HG02943 (cell line): ENCODE measurements around the gene CATSPERE.
"Not testable (repeated sequence)": the region's sequence is repeated elsewhere in the genome, so short reads cannot be mapped to it uniquely, and the experiment has no call there.

Experiments used
- ATAC-seq: cut with Tn5 transposase; IDR thresholded peaks from one replicate; pipeline ENCODE4 v1.9.1; 2021; ENCODE audit warnings: mild to moderate bottlenecking, low read depth, moderate library complexity; ENCODE audit not compliant: unreplicated experiment

CATSPERE gene

DNA sequence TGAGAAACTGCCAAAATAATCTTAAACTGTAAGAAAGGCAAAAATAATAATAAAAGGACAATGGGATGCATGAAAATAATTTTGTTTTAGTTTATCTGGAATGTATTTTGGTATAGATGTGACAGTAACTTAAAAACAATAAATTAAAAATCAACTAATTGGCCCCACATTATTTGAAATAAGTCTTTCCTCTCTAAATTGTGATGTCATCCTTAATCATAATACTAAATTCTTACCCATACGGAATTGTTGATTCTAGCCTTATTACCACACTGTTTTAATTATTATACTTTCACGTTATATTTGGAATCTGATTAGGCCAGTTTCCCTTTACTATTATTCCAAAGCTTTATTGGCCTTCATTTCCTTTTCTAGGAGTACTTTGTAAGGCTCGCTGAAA, 199.5 kb downstream of the CATSPERE start:
- ATAC-seq, result no peak

GRCh38 chr1:244661569-244662312, 200.7 kb downstream of the CATSPERE start:
- not testable (repeated sequence) for ATAC-seq

- ATAC-seq, result no peak
These were observed 201.5 kb downstream of the CATSPERE start for GRCh38 chr1:244662599-244662998.

GRCh38 chr1:244664353-244664752, 203.3 kb downstream of the CATSPERE start:
- no peak for ATAC-seq

DNA sequence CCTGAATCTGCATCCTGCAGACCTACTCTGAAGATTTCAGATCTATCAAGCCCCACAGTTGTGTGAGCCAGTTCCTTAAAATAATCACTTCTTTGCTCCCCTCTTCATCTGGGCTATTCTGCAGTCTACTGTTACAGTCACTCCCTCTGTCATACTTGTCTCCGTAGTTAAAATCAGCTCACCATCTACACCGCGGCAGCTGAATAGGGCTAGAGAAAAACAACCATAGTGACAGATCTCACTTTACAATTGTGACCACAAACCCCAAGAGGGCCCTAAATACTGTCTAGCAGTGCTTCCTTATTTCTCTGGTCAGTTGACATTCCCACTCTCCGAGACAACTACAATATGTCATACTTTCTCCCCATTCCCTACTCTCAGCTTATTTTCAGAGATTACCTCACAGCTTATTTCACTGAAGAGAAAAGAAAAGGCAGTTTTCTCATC, 204.7 kb downstream of the CATSPERE start:
- ATAC-seq, result peak; percentile 70

- not testable (repeated sequence) for ATAC-seq
These were observed 205.8 kb downstream of the CATSPERE start for GRCh38 chr1:244666672-244667418.

GRCh38 chr1:244667797-244668196, 206.7 kb downstream of the CATSPERE start:
- no peak for ATAC-seq

- no peak for ATAC-seq
These were observed 212.0 kb downstream of the CATSPERE start for GRCh38 chr1:244672946-244673682.

- no peak for ATAC-seq
These were observed 213.4 kb downstream of the CATSPERE start for GRCh38 chr1:244674446-244674845.

DNA sequence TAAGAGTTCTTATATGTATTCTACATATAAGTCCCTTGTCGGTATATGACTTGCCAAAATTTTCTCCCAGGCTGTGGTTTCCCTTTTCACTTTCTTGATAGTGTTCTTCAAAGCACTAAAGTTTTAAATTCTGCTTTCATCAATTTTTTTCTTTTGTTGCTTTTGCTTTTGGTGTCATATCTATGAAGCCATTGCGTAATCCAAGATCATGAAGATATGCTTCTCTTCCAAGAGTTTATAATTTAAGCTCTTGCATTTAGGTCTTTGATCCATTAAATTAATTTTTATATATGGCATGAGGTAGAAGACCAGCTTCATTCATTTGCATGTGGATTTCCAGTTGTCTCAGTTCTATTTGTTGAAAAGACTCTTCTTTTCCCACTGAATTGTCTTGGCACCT, 214.1 kb downstream of the CATSPERE start:
- no peak for ATAC-seq

DNA sequence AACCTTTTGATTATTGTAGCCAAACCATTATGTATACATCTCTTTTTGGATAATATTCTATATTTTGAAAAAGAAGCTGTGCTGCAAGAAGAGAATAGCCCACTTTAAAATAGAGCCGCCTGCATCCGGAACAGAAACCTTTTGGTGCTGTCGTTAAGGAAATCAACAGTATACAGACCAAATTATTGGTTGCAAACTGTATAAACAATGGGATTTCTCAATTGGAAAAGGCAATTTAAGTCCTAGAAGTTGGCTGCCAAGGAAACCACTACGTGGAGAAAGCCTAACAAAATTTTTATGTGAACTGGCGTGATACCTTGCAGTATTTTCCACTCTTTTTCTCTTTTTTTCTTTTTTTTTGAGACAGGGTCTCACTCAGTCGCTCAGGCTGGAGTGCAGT, 217.6 kb downstream of the CATSPERE start:
- ATAC-seq, result no peak

DNA sequence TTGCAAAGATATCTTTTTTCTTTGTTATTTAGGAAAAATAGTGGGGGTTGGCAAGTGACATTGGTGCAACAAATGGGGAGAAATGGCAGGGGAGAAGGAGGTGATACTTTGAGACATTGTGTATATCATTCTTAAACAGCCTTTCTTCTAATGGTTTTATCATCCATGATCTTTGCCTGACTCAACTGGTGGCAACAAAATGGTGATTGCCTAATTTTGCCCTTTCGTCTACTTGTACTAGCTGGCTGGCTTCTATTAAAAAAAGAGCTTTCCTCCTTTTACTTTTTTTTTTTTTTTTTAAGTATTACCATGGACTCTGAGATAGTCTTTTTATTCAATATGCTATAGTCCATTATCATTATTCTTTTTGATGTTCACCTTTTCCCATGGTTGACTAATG, 219.6 kb downstream of the CATSPERE start:
- ATAC-seq, result no peak

DNA sequence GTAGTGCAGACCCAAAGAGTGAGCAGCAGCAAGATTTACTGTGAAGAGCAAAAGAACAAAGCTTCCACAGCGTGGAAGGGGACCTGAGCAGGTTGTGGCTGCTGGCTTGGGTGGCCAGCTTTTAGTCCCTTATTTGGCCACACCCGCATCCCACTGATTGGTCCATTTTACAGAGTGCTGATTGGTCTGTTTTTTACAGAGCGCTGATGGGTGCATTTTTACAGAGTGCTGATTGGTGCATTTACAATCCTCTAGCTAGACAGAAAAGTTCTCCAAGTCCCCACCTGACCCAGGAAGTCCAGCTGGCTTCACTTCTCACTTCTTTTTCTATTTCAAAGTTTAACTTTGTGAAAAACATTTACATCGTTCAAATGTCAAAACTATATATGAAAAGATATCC, 221.0 kb downstream of the CATSPERE start:
- not testable (repeated sequence) for ATAC-seq
